Islet of Langerhans (tissue), 1 donor: ENCODE results near the gene TBC1D22B.
"Not testable (repeated sequence)": the region's sequence is repeated elsewhere in the genome, so short reads cannot be mapped to it uniquely, and the experiment has no call there.

Experiments used
- FAIRE-seq: peaks from one replicate; lab custom pipeline; 2011; peaks lifted over from hg19 to GRCh38; lab: Jason Lieb, UNC

TBC1D22B gene

GRCh38 chr6:37269105-37269504 lies 11.5 kb downstream of the TBC1D22B start:
- FAIRE-seq = no peak

- no peak for FAIRE-seq
These were observed 15.4 kb downstream of the TBC1D22B start for GRCh38 chr6:37272834-37273566.

DNA sequence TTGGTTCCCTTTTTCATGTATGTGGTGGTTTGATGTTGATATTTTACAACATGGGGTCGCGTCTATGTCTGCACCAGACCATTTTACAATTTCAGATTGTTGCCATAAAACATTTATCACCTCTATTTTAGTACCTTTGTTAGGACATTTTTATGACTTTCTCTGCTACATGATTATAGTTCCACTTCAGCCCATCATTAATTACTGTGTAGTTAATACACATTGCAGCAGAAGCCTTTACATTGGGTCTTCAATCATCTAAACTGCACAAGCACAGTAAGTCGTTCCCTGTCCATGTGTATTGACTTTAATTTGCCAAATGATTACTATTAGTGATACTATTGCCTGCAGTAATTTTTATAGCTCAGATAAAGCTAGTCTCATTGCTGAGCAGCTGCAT lies 16.1 kb downstream of the TBC1D22B start:
- no peak for FAIRE-seq

GRCh38 chr6:37275350-37275749 lies 17.8 kb downstream of the TBC1D22B start:
- FAIRE-seq = no peak

GRCh38 chr6:37277001-37277409 lies 19.4 kb downstream of the TBC1D22B start:
- no peak for FAIRE-seq

- no peak for FAIRE-seq
These were observed 22.0 kb downstream of the TBC1D22B start for GRCh38 chr6:37279366-37280134.

- FAIRE-seq = no peak
These were observed 22.8 kb downstream of the TBC1D22B start for GRCh38 chr6:37280162-37280887.

GRCh38 chr6:37282371-37282770 lies 24.8 kb downstream of the TBC1D22B start:
- no peak for FAIRE-seq

GRCh38 chr6:37283268-37283667 lies 25.7 kb downstream of the TBC1D22B start:
- FAIRE-seq = no peak

DNA sequence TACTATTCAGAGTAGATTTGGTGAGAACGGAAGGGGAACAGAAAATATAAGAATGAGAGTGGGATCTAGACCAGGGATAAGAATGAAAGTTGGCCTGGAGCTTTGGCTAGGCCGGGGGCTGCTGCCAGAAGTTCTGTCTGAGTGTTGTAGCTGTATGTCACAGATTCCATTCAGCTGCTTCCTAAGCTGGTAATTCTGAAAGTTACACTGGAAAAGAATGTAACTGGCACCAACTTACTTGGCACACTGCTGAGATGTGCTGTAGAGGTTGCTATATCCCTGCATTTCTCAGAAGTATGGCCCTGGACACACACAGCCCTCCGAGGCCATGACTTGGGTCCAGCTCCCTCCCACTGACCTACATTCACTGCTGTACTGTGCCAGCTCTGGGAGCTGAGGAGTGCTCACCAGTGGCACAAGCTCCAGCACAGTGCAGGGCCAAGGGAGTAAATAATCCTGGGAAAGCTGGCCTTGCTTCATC lies 26.1 kb downstream of the TBC1D22B start:
- FAIRE-seq = no peak

GRCh38 chr6:37284781-37285180 lies 27.2 kb downstream of the TBC1D22B start:
- no peak for FAIRE-seq

GRCh38 chr6:37285861-37286311 lies 28.3 kb downstream of the TBC1D22B start:
- no peak for FAIRE-seq

- no peak for FAIRE-seq
These were observed 30.1 kb downstream of the TBC1D22B start for GRCh38 chr6:37287519-37288157.

DNA sequence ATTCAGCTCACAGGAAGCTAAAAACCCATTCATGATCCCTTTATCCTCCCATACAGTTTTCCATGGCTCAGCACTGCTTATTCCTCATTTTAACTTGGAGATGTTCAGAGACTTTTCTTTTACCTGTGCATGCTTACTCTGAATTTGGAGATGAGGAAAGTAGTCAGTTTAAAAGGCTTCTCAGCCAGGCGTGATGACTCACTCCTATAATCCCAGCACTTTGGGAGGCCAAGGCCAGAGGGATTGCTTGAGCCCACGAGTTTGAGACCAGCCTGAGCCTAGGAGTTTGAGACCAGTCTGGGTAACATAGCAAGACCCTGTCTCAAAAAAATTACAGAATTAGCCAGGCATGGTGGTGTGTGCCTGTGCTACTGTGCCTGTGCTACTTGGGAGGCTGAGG lies 30.7 kb downstream of the TBC1D22B start:
- FAIRE-seq = no peak

- no peak for FAIRE-seq
These were observed 32.4 kb downstream of the TBC1D22B start for GRCh38 chr6:37289931-37290330.

DNA sequence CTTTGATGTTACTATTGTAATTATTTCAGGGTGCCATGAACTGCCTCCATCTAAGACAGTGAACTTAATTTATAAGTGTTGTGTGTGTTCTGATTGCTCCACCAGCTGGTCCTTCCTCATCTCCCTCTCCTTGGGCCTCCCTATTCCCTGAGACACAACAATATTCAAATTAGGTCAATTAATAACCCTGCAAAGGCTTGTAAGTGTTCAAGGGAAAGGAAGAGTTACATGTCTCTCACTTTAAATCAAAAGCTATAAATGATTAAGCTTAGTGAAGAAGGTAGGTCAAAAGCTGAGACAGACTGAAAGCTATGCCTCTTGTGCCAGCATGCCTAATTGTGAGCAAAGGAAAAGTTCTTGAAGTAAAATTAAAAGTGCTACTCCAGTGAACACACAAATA lies 35.9 kb downstream of the TBC1D22B start:
- no peak for FAIRE-seq

DNA sequence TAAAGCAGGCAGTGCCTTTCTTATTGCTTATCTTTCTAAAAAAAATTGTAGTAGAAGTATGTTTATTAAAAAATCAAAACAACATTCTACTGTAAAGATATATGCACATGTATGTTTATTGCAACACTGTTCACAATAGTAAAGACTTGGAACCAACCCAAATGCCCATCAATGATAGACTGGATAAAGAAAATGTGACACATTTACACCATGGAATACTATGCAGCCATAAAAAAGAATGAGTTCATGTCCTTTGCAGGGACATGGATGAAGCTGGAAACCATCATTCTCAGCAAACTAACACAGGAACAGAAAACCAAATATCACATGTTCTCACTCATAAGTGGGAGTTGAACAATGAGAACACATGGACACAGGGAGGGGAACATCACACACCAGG lies 40.1 kb downstream of the TBC1D22B start:
- FAIRE-seq = not testable (repeated sequence)

- FAIRE-seq = no peak
These were observed 41.4 kb downstream of the TBC1D22B start for GRCh38 chr6:37298958-37299357.

DNA sequence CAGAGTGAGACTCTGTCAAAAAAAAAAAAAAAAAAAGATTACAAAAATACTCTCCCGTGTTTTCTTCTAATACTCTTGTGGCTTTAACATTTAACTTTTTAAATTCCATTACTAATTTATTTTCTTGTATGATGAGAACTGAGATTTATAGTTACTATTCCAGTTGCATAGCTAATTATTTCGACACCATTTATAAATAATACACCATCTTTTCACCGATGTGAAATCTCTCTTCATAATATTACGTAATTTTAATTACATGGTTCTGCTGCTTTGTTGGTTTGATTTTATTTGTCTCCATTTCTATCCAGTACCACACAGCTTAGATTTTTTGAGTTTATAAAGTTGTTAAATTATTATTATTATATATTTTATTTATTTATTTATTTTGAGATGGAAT lies 42.4 kb downstream of the TBC1D22B start:
- FAIRE-seq = no peak

- no peak for FAIRE-seq
These were observed 44.6 kb downstream of the TBC1D22B start for GRCh38 chr6:37302086-37302686.

GRCh38 chr6:37303091-37303660 lies 45.6 kb downstream of the TBC1D22B start:
- no peak for FAIRE-seq
